Peyer's patch (tissue), 4 donors: Measurements from ENCODE around the gene TNFRSF14.

Experiments used
- POLR2A ChIP-seq, 2 donors: fragments of 450-650 bp; IDR thresholded peaks; one replicate each; pipeline ENCODE4 v1.5.1; 2017; ENCODE audit warnings: antibody characterized with exemption in 2 of 2, mild to moderate bottlenecking in 2 of 2, moderate library complexity in 2 of 2
- TF ChIP-seq, protein P1 (sequence below), 6 experiments: fragments of 450-650 bp in 4 of 6; fragments of 200-600 bp in 2 of 6; sonication (generic) in 1 of 6; IDR thresholded peaks; one replicate each; pipeline ENCODE4 v1.5.1; 2017 to 2019; ENCODE audit warnings: antibody characterized with exemption in 6 of 6, mild to moderate bottlenecking in 3 of 6, moderate library complexity in 1 of 6

DNA sequence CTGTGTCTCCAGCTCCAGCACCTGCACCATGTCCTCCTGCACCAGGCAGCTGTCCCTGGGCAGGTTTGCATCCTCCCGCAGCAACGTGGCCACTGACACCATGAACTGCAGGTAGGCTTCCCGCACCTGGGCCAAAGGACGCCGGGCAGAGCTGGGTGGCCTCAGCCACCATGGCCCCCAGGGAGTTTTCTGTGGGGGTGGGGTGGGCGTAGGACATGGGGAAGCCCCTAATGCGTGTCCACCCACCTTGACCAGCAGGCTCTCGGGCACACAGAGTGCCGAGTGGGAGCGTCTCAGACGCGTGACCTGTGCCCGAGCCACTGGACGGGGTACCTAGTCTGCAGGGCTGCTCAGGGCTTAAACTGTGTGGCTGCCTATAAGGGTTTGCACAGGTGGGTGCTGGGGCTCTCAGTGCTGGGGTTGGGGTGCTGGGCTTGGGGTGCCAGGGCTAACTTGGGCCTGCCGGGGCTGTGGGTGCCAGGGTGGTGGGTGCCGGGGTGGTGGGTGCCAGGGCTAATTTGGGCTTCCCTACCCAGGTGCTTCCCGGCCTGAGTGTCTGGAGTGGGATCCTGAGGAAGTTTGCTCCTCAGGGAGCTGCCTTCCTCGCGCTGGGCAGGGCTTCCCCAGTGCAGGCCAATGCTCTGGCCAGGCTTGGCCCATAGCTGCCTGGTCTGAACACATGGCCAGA, 48.1 kb downstream of the TNFRSF14 start:
- no peak for TF ChIP-seq POLR2A (IDR thresholded peaks at IDR 0.05)
- TF ChIP-seq, protein P1, sequence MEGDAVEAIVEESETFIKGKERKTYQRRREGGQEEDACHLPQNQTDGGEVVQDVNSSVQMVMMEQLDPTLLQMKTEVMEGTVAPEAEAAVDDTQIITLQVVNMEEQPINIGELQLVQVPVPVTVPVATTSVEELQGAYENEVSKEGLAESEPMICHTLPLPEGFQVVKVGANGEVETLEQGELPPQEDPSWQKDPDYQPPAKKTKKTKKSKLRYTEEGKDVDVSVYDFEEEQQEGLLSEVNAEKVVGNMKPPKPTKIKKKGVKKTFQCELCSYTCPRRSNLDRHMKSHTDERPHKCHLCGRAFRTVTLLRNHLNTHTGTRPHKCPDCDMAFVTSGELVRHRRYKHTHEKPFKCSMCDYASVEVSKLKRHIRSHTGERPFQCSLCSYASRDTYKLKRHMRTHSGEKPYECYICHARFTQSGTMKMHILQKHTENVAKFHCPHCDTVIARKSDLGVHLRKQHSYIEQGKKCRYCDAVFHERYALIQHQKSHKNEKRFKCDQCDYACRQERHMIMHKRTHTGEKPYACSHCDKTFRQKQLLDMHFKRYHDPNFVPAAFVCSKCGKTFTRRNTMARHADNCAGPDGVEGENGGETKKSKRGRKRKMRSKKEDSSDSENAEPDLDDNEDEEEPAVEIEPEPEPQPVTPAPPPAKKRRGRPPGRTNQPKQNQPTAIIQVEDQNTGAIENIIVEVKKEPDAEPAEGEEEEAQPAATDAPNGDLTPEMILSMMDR (IDR thresholded peaks at IDR 0.05), result no peak
